ENCODE results near the gene RFX8. TPM values are rescaled to one million over a fixed set of nuclear protein-coding genes. Genes with fewer than 3 reads are reported as not detected.

Gene RFX8
- total and polyA plus RNA-seq, 2 of the 8 experiments (the other 6 are each of a cell fraction or from before 2014, with no cell fraction given): 0.60 to 0.97 TPM

- ChIA-PET POLR2A (ENCODE audit: partially characterized antibody) (no interaction called here), CTCF (ENCODE audit: partially characterized antibody) (interaction anchor here (0.6 kb wide), 1 partner anchor 58 kb away, joined by 3 read pairs; no protein-coding TSS in a partner anchor)
- no peaks in the 10 kb centered on the region for H3K9me3 ChIP-seq (ENCODE audit: insufficient read depth in 2 of 2, low read depth in 1 of 2, low read length in 1 of 2)
- no peak overlapping the region for H3K9ac ChIP-seq (replicated peaks in 1 of 4; ENCODE audit: extremely low read depth in 1 of 4, low read depth in 3 of 4, low read length in 3 of 4)
- TF ChIP-seq ZNF274 (IDR thresholded peaks at IDR 0.05; ENCODE audit: borderline replicate concordance, extremely low read depth, low read length) (no peak), TEAD4 (IDR thresholded peaks at IDR 0.05; ENCODE audit: low read depth, low read length) (0 out of 2 replicates have a peak, but pooled peaks have one; percentile 26), RBBP5 (IDR thresholded peaks at IDR 0.05; ENCODE audit: borderline replicate concordance, low read depth, low read length) (no peak), TAF1 (IDR thresholded peaks at IDR 0.05; ENCODE audit: low read depth, low read length) (0 out of 2 replicates have a peak, but pooled peaks have one; percentile 32), NRF1 (IDR thresholded peaks at IDR 0.05; ENCODE audit: low read depth, low read length) (no peak), SP1 (IDR thresholded peaks at IDR 0.05; ENCODE audit: low read depth, low read length) (no peak), YY1 (IDR thresholded peaks at IDR 0.05; ENCODE audit: low read depth, low read length) (no peak), USF2 (IDR thresholded peaks at IDR 0.05; ENCODE audit: low read length) (no peak), NANOG (IDR thresholded peaks at IDR 0.05; ENCODE audit: insufficient read depth, low read depth, low read length, poor library complexity, severe bottlenecking) (no peak)
- H2AK5ac ChIP-seq (ENCODE audit: low read depth, low read length): no peak overlapping the region
- no peaks in the 10 kb centered on the region for H3K23me2 ChIP-seq (ENCODE audit: low read depth, low read length)
- H3K14ac ChIP-seq (ENCODE audit: insufficient read length): no peak overlapping the region
- 0 out of 2 replicates have a peak overlapping the region, but pooled peaks have one; percentile 1 for H3K18ac ChIP-seq (ENCODE audit: extremely low read depth, low read length)
- no peak overlapping the region for H4K91ac ChIP-seq (replicated peaks; ENCODE audit: insufficient read length, low read length)
- no peaks in the 10 kb centered on the region for H4K20me1 ChIP-seq (replicated peaks in 1 of 2; ENCODE audit: control insufficient read depth in 1 of 2, insufficient read depth in 2 of 2, low read length in 2 of 2)
- peak in 1 of 2 experiments; percentile 48 for DNase-seq (ENCODE audit: low read depth in 1 of 2, low spot score in 2 of 2)
- no peaks in the 10 kb centered on the region for H3K79me1 ChIP-seq (ENCODE audit: low read depth, low read length)
- 52% methylated on average over 4 of the region's 4 CpGs; no CpG with 5 or more reads in 1 of the 2 experiments for WGBS, 2 experiments (ENCODE audit: extremely low coverage in 1 of 2, insufficient coverage in 1 of 2, insufficient read length in 1 of 2, insufficient replicate concordance in 2 of 2, low coverage in 1 of 2, low lambda C conversion rate in 2 of 2, missing lambda C conversion rate in 1 of 2)
- H3K56ac ChIP-seq (replicated peaks; ENCODE audit: insufficient read length, low read depth, low read length): no peak overlapping the region
- no peaks in the 10 kb centered on the region for H3K36me3 ChIP-seq (ENCODE audit: control insufficient read depth in 2 of 4, insufficient read depth in 4 of 4, low read length in 3 of 4)
- no peak overlapping the region for H3K4me3 ChIP-seq (ENCODE audit: extremely low read depth in 1 of 4, insufficient read depth in 2 of 4, low read depth in 3 of 4, low read length in 4 of 4)
- H2BK15ac ChIP-seq (ENCODE audit: low read length): no peak overlapping the region
- H4K5ac ChIP-seq (ENCODE audit: insufficient read length, low read depth, low read length): no peak overlapping the region
- H4K8ac ChIP-seq (ENCODE audit: extremely low read depth, insufficient read depth, low read length): no peak overlapping the region
- H2BK12ac ChIP-seq (ENCODE audit: low read depth, low read length): no peak overlapping the region
- no peak for FAIRE-seq
- no peak overlapping the region for H3K23ac ChIP-seq (ENCODE audit: insufficient read length)
- no peak overlapping the region for H3K4ac ChIP-seq (replicated peaks; ENCODE audit: insufficient read length, low read depth, low read length)
- H3K4me1 ChIP-seq (replicated peaks in 1 of 4; ENCODE audit: control insufficient read depth in 3 of 4, insufficient read depth in 4 of 4, low read length in 3 of 4): peaks cover 2 to 10% (median 5%) of the 10 kb centered on the region in 4 experiments; a peak in 5 of 7 replicates
- no peak overlapping the region for H2BK120ac ChIP-seq (replicated peaks; ENCODE audit: low read depth, low read length)
- peak overlapping the region in 1 of 2 experiments; percentile 26; a peak in 1 of 4 replicates for H3K4me2 ChIP-seq (ENCODE audit: insufficient read depth in 1 of 2, low read depth in 2 of 2, low read length in 2 of 2)
- H2BK5ac ChIP-seq (ENCODE audit: low read depth, low read length): no peak overlapping the region
- H3K27me3 ChIP-seq (replicated peaks in 1 of 4; ENCODE audit: control insufficient read depth in 3 of 4, extremely low read depth in 1 of 4, insufficient read depth in 3 of 4, low read length in 3 of 4): no peaks in the 10 kb centered on the region; a peak in 1 of 7 replicates
- H2BK20ac ChIP-seq (ENCODE audit: low read length): no peak overlapping the region
- H3K27ac ChIP-seq (ENCODE audit: low read depth, low read length): no peak overlapping the region
- 0 out of 2 replicates have a peak overlapping the region, but pooled peaks have one; percentile 16 for H2AFZ ChIP-seq (ENCODE audit: low read length)
- H3K79me2 ChIP-seq (ENCODE audit: control insufficient read depth in 1 of 2, insufficient read depth in 2 of 2, low read length in 2 of 2): no peaks in the 10 kb centered on the region
These were observed 7.6 kb downstream of the RFX8 start for GRCh38 chr2:101467306-101467705.

Measured in H1 (cell line).